HG02970 (cell line): ENCODE results near the gene CCDC200.
"Not testable (repeated sequence)": the region's sequence is repeated elsewhere in the genome, so short reads cannot be mapped to it uniquely, and the experiment has no call there.

Experiments
- ATAC-seq: cut with Tn5 transposase; IDR thresholded peaks from one replicate; pipeline ENCODE4 v1.9.1; 2021; ENCODE audit warnings: mild to moderate bottlenecking, moderate library complexity, moderate number of reproducible peaks; ENCODE audit not compliant: unreplicated experiment, low FRiP score

Gene CCDC200

DNA sequence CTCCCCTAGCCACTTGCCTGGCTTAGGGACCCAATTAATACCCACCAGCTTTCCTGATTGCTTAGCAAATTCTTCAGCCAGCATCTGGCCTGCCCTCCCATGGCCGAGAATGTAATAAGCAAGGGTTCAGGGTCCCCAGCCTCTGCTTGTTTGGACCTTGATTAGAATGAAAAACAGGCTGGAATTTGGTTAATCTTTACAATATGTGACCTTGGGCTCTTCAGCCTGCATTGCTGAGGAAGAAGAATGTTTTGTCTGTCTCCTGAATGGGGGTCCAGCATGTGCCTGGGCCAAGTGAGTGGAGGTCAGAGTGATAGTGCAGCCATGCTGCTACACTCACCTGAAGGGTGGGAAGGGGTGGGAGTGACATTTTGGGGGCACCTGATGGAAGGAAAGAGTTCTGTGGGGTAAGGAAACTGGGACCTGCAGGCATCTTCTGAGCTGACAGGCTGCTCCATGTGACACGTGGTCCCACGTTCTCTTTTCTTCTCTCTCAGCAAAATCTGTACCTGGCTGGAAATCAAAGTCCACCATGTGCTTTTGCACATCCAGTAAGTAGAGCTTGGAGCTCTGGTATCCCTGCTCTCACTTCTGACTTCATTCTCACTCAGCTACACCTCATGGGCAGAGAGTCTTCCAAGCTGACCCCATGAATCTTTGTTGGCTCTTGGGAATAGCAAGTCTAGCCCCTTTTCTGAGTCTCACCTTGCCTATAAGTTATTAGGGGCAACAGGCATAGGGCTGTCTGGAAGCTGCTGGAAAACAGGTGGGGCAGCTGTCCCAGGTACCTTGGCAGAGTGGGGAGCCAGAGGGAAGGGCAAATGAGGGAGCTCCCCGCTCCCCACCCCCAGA is 11.4 kb downstream of the CCDC200 start:
- ATAC-seq, result no peak

- ATAC-seq, result no peak
Measured at GRCh38 chr17:43216369-43216761, 12.1 kb downstream of the CCDC200 start.

DNA sequence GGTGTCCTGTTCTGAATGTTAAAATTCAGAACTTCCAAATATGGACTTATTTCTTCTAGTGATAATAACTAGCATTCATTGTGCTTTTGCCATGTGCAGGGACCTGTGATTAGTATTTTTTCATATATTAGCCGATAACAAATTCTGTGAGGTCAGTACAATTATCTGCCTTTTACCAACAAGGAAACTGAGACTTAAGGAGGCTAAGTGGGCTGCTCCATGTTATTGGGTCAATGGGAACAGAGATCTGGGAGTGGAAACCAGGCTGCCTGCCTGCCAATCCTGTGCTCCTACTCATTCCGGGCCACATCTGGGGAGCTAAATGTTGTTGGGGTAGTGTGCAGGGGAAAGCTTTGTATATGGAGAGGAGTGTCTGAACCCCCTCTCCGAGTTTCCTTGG is 13.1 kb downstream of the CCDC200 start:
- ATAC-seq, result no peak

GRCh38 chr17:43213545-43213944 is 14.9 kb downstream of the CCDC200 start:
- no peak for ATAC-seq

DNA sequence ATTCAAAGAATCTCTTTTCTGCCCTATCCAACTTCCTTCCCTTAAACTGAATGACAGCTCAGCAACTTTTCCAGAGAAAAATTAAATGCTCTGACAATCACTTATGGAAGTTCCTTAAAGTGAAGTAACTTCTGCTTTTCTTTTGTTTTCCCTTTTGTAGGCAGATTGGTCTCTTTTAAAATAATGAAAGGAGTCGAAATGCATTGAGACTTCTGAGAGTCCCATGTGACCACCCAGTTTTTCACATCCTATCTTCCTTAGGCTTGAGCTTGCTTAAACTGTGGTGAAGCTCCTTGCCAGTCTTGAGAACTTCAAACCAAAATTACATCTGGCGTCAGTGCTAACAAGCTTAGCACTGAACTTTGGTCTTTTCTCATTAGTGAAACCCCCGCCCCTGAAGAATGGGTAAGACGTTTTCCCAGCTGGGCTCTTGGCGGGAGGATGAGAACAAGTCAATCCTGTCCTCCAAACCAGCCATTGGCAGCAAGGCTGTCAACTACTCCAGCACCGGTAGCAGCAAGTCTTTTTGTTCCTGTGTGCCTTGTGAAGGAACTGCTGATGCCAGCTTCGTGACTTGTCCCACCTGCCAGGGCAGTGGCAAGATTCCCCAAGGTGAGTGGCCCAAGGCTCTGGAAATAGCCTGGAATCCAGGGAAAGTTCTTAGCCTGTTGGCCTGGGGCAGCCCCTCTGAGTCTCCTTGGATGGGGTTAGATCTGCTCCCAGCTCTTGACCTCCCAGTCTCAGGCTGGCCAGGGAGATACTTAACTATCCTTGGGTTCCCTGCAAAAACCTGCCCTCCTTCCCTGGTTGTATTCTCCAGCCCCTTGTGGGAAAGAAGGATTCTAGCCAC is 15.6 kb downstream of the CCDC200 start:
- ATAC-seq, result no peak

DNA sequence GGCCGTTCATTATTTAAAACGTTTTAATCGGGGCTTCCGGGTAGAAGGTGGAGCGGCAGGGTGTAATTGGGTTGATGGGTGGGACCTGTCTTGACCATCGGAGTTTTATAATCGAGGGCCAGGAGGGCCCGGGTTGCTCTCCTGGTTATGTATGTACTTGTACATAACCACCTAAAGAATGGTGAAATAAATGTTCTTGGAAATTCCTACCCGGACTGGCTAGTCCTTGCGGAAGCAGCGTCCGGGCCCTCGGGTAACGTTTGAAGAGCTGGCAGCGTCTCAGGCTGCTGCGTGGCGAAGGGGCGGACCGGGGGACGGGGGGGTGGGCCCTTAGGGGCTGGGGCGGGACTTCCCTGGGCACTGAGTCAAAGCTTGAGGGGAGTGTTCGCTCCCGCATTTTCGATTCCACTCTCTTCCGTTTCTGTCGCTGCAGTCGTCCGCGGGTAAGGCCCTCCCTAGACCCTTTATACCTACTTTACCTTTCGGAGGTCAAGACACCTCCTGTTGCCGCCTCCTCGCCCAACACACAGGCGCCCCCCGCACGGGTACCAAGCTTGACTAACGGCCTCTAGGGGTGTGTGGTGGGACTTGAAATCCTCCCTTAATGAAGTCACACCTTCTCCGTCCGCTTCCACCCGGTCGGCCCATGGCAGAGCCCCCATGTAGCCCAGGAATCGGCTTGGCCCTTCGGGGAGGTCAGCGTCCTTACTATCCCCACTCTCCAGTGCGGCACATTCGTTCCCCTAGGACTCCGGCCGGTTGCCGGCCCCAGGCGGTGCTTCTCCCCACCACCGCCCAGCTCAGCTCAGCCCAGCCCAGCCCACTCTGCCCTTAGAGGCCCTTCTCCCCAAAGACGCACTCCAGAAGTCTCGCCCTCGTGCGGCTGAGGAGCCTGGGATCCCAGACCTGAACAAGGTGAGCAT is 16.7 kb downstream of the CCDC200 start, which contains the start of gene TMEM106A:
TSS of gene TMEM106A (plus strand) at position 396 of the 923 bp plus-strand sequence. CDS start 1,167 bp downstream, outside the sequence.
- ATAC-seq, result peak; percentile 59

DNA sequence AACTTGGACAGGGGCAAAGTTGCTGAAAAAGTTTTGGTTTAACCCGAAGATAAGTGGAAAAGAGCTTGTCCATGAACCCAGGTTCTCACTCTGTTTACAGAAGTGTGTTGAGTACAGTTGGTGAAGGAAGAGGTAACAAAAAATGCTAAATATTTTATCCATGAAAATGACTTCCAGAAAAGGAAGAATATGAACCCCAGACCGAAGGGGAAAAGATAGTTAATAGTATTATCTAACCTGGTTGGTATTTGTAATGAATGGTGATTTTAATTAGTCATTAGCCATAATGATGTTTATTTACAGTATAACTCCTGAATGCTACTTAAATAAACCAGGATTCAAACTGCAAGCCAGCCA is 17.3 kb downstream of the CCDC200 start:
- ATAC-seq, result no peak

- ATAC-seq, result no peak
Measured at GRCh38 chr17:43210576-43210975, 17.8 kb downstream of the CCDC200 start.

- not testable (repeated sequence) for ATAC-seq
Measured at GRCh38 chr17:43203013-43203412, 25.4 kb downstream of the CCDC200 start.

GRCh38 chr17:43200127-43200526 is 28.3 kb downstream of the CCDC200 start:
- ATAC-seq, result no peak

DNA sequence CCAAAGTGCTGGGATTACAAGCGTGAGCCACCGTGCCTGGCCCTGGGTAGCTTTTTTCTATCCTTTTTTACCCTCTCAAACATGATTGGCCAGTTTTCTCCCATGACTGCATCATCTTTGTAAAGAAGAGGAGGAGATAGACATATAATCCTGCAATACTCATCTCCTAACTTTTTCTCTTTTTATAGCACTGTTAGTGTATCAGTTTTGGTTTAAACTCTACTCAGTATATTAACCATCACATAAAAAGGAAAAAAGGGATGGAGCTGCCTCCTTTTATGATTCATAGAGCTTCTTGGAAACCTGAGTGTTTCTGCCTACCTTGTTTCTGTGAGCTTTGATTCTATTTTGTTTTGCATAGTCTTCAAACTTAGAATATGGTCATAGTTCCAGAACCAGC is 28.8 kb downstream of the CCDC200 start:
- no peak for ATAC-seq

- no peak for ATAC-seq
Measured at GRCh38 chr17:43193251-43193650, 35.2 kb downstream of the CCDC200 start.

DNA sequence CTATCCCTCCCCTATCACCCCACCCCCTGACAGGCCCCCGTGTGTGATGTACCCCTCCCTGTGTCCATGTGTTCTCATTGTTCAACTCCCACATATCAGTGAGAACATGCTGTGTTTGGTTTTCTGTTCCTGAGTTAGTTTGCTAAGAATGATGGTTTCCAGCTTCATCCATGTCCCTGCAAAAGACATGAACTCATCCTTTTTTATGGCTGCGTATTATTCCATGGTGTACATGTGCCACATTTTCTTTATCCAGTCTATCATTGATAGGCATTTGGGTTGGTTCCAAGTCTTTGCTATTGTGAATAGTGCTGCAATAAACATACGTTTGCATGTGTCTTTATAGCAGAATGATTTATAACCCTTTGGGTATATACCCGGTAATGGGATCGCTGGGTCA is 41.8 kb downstream of the CCDC200 start:
- not testable (repeated sequence) for ATAC-seq

DNA sequence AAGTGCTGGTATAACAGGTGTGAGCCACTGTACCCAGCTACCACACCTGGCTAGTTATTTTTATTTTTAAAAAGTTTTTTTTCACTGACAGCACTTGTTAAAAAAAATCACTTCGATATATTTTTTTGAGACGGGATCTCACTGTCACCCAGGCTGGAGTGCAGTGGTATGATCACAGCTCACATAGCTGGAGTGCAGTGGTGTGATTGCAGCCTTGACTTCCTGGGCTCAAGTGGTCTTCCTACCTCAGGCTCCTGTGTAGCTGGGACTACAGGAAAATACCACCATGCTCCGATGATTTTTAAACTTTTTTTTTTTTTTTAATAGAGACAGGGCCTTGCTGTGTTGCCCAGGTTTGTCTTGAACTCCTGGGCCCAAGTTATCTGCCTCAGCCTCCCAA is 44.5 kb downstream of the CCDC200 start:
- no peak for ATAC-seq

DNA sequence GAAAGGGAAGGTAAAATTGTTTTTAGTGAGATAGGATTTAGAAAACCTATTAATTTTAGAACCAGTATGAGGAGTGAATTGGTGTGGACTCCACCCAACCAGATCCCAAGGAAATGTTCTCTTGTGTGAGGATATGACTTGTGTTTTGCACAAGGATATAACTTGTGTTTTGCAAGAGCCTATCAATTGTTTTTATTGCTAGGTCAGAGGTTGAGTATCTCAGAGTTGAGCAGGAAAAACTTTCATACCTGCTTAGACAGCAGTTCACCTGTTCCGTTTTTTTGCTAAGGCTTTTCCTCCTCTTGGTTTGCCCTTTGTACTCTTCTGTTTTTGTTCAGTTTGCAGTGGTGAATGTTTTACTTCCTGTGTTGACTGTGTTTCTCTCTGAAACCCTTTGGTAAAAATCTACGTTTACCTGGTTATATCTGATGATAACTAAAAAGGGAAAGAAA is 52.3 kb downstream of the CCDC200 start:
- ATAC-seq, result no peak

- no peak for ATAC-seq
Measured at GRCh38 chr17:43175213-43176118, 53.0 kb downstream of the CCDC200 start.

- no peak for ATAC-seq
Measured at GRCh38 chr17:43171586-43172487, 56.6 kb downstream of the CCDC200 start.
